OCI-LY3 (cell line): ENCODE measurements around the gene MAP2.

Source experiments
- EZH2phosphoT487 ChIP-seq: fragments of 200-600 bp; shearing (Covaris generic); IDR thresholded peaks from 2 replicates; pipeline ENCODE4 v1.6.1; 2018; ENCODE audit warnings: antibody characterized with exemption, mixed run types, low read depth
- TF ChIP-seq, protein P1 (sequence below): fragments of 200-600, 300-600 bp; sonication (generic); IDR thresholded peaks from 2 replicates; pipeline ENCODE4 v1.5.1; 2014; ENCODE audit warnings: antibody characterized with exemption, low read length, low read depth

- TF ChIP-seq, protein P1, sequence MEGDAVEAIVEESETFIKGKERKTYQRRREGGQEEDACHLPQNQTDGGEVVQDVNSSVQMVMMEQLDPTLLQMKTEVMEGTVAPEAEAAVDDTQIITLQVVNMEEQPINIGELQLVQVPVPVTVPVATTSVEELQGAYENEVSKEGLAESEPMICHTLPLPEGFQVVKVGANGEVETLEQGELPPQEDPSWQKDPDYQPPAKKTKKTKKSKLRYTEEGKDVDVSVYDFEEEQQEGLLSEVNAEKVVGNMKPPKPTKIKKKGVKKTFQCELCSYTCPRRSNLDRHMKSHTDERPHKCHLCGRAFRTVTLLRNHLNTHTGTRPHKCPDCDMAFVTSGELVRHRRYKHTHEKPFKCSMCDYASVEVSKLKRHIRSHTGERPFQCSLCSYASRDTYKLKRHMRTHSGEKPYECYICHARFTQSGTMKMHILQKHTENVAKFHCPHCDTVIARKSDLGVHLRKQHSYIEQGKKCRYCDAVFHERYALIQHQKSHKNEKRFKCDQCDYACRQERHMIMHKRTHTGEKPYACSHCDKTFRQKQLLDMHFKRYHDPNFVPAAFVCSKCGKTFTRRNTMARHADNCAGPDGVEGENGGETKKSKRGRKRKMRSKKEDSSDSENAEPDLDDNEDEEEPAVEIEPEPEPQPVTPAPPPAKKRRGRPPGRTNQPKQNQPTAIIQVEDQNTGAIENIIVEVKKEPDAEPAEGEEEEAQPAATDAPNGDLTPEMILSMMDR, result no peak
- TF ChIP-seq EZH2phosphoT487, result no peak
Measured at GRCh38 chr2:209690029-209690754, 266.3 kb downstream of the MAP2 start.
